AG04450 (cell line): ENCODE measurements around the gene APIP. TPM values are rescaled to one million over a fixed set of nuclear protein-coding genes. Genes with fewer than 3 reads are reported as not detected.

Experiments
- CTCF ChIA-PET: fragments of 300-600, 350-600 bp; formaldehyde crosslinking; extraction: SDS; loops from one replicate; lab custom pipeline; 2022; ENCODE audit warnings: antibody characterized with exemption, inconsistent platforms; lab: Charles Lee
- POLR2A ChIA-PET: fragments of 350-600 bp; formaldehyde crosslinking; extraction: SDS; loops from one replicate; lab custom pipeline; 2021; ENCODE audit warnings: antibody characterized with exemption, inconsistent platforms; lab: Yijun Ruan, JAX
- DNase-seq: peaks from one replicate; pipeline ENCODE4 v3.0.0-alpha.2; 2011; ENCODE audit warnings: low read depth, low spot score
- H3K27ac ChIP-seq: one replicate; pipeline ENCODE4 v1.5.1; 2012; ENCODE audit warnings: low read depth, low read length, control low read depth
- H3K27me3 ChIP-seq: one replicate; pipeline ENCODE4 v1.6.0; 2012; ENCODE audit warnings: low read length; ENCODE audit not compliant: control insufficient read depth, insufficient read depth
- H3K4me3 ChIP-seq: 2 replicates; pipeline ENCODE4 v1.5.1; 2011; ENCODE audit warnings: mild to moderate bottlenecking, low read depth, low read length, control low read depth
- H3K9me3 ChIP-seq: 2 replicates; pipeline ENCODE4 v1.5.1; 2012; ENCODE audit warnings: low read length; ENCODE audit not compliant: control insufficient read depth, insufficient read depth
- CTCF ChIP-seq: IDR thresholded peaks from 2 replicates; pipeline ENCODE4 v1.5.1; 2011; ENCODE audit warnings: low read depth, low read length, control low read depth, inconsistent platforms
- polyA plus RNA-seq: library from polyadenylated mRNA; depleted of rRNA; stranded (reverse); fragments of >200 nt; gene quantifications from 2 replicates; pipeline ENCODE4 v1.2.3, GENCODE V29; 2011

APIP gene
- polyA plus RNA-seq, 1 experiment, result 20.1 TPM

DNA sequence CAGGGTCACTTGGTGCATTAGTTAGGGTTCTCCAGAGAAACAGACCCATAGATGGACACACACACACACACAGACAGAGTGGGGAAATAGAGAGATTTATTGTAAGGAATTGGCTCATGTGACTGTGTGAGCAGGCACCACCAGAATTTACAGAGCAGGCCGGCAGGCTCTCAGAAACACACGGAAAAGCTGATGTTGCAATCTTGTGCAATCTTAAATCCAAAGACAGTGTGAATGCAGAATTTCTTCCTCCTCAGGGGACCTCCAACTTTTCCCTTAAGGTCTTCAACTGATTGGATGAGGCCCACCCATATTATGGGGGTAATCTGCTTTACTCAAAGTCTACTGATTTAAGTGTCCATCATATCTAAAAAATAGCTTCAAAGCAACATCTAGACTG, 49.8 kb downstream of the APIP start:
- no peak for DNase-seq
- CTCF ChIA-PET, result interaction anchor here (1.4 kb wide), 1 partner anchor 15 kb away, joined by 3 read pairs; no protein-coding TSS in a partner anchor
- POLR2A ChIA-PET, result no interaction called here

GRCh38 chr11:34865261-34865660, 50.9 kb downstream of the APIP start:
- Histone ChIP-seq H3K9me3 (no peaks in the 10 kb centered on the region; the same call in 1 of the 2 replicates), H3K4me3 (no peak overlapping the region), H3K27me3 (peaks cover 5% of the 10 kb centered on the region), H3K27ac (no peak overlapping the region)
- ChIA-PET CTCF (no interaction called here), POLR2A (interaction anchor here (0.6 kb wide), 1 partner anchor 469 kb away, joined by 3 read pairs; no protein-coding TSS in a partner anchor)
- DNase-seq, result no peak
- no peak for TF ChIP-seq CTCF

More for the DNA sequence above, 49.8 kb downstream of the APIP start:
- no peaks in the 10 kb centered on the region; the same call in 1 of the 2 replicates for H3K9me3 ChIP-seq
- TF ChIP-seq CTCF, result no peak
- H3K27me3 ChIP-seq, result no peaks in the 10 kb centered on the region
- no peak overlapping the region for H3K27ac ChIP-seq
- H3K4me3 ChIP-seq, result no peak overlapping the region

DNA sequence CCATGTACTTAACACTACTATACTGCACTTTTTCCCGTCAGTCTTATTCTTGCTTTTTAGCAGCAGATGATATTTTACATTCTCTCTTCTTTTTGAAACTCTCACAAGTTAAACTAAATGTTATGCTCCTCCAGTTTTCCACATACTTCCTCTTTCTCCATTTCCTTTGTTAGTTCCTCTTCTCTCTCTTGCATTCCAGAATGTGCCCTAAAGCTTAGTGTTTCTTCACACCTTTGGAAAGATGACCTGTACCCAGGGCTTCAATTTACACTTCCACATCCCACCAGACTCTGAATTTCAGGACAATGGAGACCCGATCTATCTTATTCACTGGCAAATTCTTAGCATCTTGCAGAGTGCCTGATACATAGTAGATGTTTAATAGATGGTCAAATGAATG, 51.8 kb downstream of the APIP start:
- DNase-seq, result no peak
- Histone ChIP-seq H3K9me3 (no peaks in the 10 kb centered on the region; the same call in 1 of the 2 replicates), H3K27ac (no peak overlapping the region), H3K27me3 (peaks cover 5% of the 10 kb centered on the region), H3K4me3 (no peak overlapping the region)
- POLR2A ChIA-PET, result interaction anchor here (0.6 kb wide), 1 partner anchor 468 kb away, joined by 3 read pairs; no protein-coding TSS in a partner anchor
- CTCF ChIA-PET, result no interaction called here
- TF ChIP-seq CTCF, result no peak

DNA sequence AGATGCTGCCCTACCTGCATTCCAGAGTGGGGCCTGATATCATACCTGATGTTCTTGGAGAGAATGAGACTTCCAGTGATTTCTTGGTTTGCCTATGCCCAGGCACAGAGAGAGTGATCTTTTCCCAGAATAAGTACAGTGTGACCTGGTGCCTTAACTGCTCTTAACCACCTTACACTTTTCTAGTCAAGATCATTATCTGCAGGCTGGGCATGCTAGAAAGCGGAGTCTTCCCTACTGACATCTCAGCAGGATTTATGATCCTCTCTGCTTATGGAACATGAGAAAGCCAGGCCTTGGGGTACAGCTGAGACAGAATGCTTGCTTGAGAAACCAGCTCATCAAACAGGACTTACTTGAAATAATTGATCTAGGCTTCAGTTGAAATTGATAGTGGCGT, 53.1 kb downstream of the APIP start:
- ChIA-PET POLR2A (no interaction called here), CTCF (interaction anchor here (0.8 kb wide), 1 partner anchor 277 kb away, joined by 3 read pairs; no protein-coding TSS in a partner anchor)
- no peak for TF ChIP-seq CTCF
- Histone ChIP-seq H3K27ac (no peak overlapping the region), H3K4me3 (no peak overlapping the region), H3K27me3 (peaks cover 5% of the 10 kb centered on the region), H3K9me3 (no peaks in the 10 kb centered on the region; the same call in 1 of the 2 replicates)
- no peak for DNase-seq

DNA sequence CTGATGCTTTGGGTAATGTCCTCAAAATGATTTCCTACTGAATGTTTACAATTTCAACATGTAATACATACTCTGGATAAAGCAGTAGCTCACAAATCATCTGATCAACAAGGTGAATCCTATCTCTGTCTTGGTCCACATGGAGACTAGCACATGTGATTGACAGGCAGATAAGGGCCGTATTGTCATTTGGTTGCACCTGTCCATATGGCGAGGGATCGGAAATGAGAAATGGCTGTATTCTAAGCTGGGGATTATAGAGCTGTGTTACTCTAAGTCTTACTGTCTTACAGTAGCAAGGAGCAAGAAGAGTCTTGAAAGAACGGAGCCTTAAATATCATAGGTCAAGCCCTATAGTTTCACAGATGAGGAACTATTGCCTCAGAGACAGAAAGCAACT, 55.7 kb downstream of the APIP start:
- no peak overlapping the region for H3K4me3 ChIP-seq
- no peaks in the 10 kb centered on the region; the same call in 1 of the 2 replicates for H3K9me3 ChIP-seq
- POLR2A ChIA-PET, result no interaction called here
- TF ChIP-seq CTCF, result no peak
- CTCF ChIA-PET, result no interaction called here
- H3K27ac ChIP-seq, result no peak overlapping the region
- DNase-seq, result no peak
- peaks cover 5% of the 10 kb centered on the region for H3K27me3 ChIP-seq
